Measurements from ENCODE around the gene TSHZ2. TPM values are rescaled to one million over a fixed set of nuclear protein-coding genes. Genes with fewer than 3 reads are reported as not detected.
"Not testable (repeated sequence)": the region's sequence is repeated elsewhere in the genome, so short reads cannot be mapped to it uniquely, and the experiment has no call there.

Gene TSHZ2
- total RNA-seq, 1 experiment from 2014 or later, result not detected

- DNase-seq (ENCODE audit: low spot score), result no peak
- in situ Hi-C loops (cut with HindIII; ENCODE audit: low sequenced_read_pairs), result no loop called here
These were observed 393.4 kb downstream of the TSHZ2 start for GRCh38 chr20:53365539-53366075.

GRCh38 chr20:53366928-53367327 lies 394.8 kb downstream of the TSHZ2 start:
- DNase-seq (ENCODE audit: low spot score); in situ Hi-C loops (cut with HindIII; ENCODE audit: low sequenced_read_pairs): not testable (repeated sequence)

GRCh38 chr20:53369871-53370270 lies 397.7 kb downstream of the TSHZ2 start:
- no peak for DNase-seq (ENCODE audit: low spot score)
- in situ Hi-C loops (cut with HindIII; ENCODE audit: low sequenced_read_pairs), result no loop called here

- DNase-seq (ENCODE audit: low spot score), result no peak
- in situ Hi-C loops (cut with HindIII; ENCODE audit: low sequenced_read_pairs), result no loop called here
These were observed 398.3 kb downstream of the TSHZ2 start for GRCh38 chr20:53370345-53370961.

- in situ Hi-C loops (cut with HindIII; ENCODE audit: low sequenced_read_pairs), result no loop called here
- DNase-seq (ENCODE audit: low spot score), result no peak
These were observed 399.1 kb downstream of the TSHZ2 start for GRCh38 chr20:53371216-53371615.

- in situ Hi-C loops (cut with HindIII; ENCODE audit: low sequenced_read_pairs), result no loop called here
- DNase-seq (ENCODE audit: low spot score), result no peak
These were observed 403.9 kb downstream of the TSHZ2 start for GRCh38 chr20:53376021-53376420.

- in situ Hi-C loops (cut with HindIII; ENCODE audit: low sequenced_read_pairs), result no loop called here
- no peak for DNase-seq (ENCODE audit: low spot score)
These were observed 407.1 kb downstream of the TSHZ2 start for GRCh38 chr20:53379014-53379832.

- no peak for DNase-seq (ENCODE audit: low spot score)
These were observed 407.6 kb downstream of the TSHZ2 start for GRCh38 chr20:53379833-53380120.

GRCh38 chr20:53381568-53382262 lies 409.6 kb downstream of the TSHZ2 start:
- no peak for DNase-seq (ENCODE audit: low spot score)
- in situ Hi-C loops (cut with HindIII; ENCODE audit: low sequenced_read_pairs), result no loop called here

More at GRCh38 chr20:53379833-53380120, 407.6 kb downstream of the TSHZ2 start:
- in situ Hi-C loops (cut with HindIII; ENCODE audit: low sequenced_read_pairs), result no loop called here

GRCh38 chr20:53382263-53382844 lies 410.2 kb downstream of the TSHZ2 start:
- DNase-seq (ENCODE audit: low spot score), result no peak
- in situ Hi-C loops (cut with HindIII; ENCODE audit: low sequenced_read_pairs), result no loop called here

GRCh38 chr20:53383916-53384315 lies 411.8 kb downstream of the TSHZ2 start:
- DNase-seq (ENCODE audit: low spot score), result no peak
- in situ Hi-C loops (cut with HindIII; ENCODE audit: low sequenced_read_pairs), result no loop called here

GRCh38 chr20:53384392-53384791 lies 412.2 kb downstream of the TSHZ2 start:
- DNase-seq (ENCODE audit: low spot score), result no peak
- in situ Hi-C loops (cut with HindIII; ENCODE audit: low sequenced_read_pairs), result no loop called here

GRCh38 chr20:53385941-53386767 lies 414.0 kb downstream of the TSHZ2 start:
- no peak for DNase-seq (ENCODE audit: low spot score)
- in situ Hi-C loops (cut with HindIII; ENCODE audit: low sequenced_read_pairs), result no loop called here

GRCh38 chr20:53387983-53388675 lies 416.0 kb downstream of the TSHZ2 start:
- in situ Hi-C loops (cut with HindIII; ENCODE audit: low sequenced_read_pairs), result no loop called here
- DNase-seq (ENCODE audit: low spot score), result no peak

- no peak for DNase-seq (ENCODE audit: low spot score)
- in situ Hi-C loops (cut with HindIII; ENCODE audit: low sequenced_read_pairs), result no loop called here
These were observed 417.6 kb downstream of the TSHZ2 start for GRCh38 chr20:53389516-53390300.

GRCh38 chr20:53390770-53391169 lies 418.6 kb downstream of the TSHZ2 start:
- no peak for DNase-seq (ENCODE audit: low spot score)
- in situ Hi-C loops (cut with HindIII; ENCODE audit: low sequenced_read_pairs), result no loop called here

- in situ Hi-C loops (cut with HindIII; ENCODE audit: low sequenced_read_pairs), result no loop called here
- DNase-seq (ENCODE audit: low spot score), result no peak
These were observed 422.3 kb downstream of the TSHZ2 start for GRCh38 chr20:53394433-53394832.
